Measurements from ENCODE around the gene C6orf52.

The C6orf52 gene

DNA sequence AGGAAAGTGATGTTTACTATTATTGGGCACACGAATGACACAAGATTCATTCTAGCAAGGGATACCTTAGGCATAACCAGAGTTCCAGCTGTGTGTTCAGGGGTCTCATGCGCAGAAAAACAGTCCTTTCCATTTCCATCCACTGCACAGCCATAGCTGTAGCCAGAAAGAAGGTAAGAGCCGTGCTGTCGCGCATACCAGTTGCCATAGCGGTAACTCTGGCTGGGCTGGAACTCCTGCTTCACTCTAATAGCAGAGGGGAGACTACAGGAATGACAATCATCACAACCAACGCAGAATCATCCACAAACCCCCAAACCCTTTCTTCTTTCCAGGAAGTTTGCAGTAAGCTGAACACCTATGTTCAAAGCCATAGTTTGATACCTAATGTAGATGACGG is 7.5 kb downstream of the C6orf52 start:
- TF ChIP-seq, protein P1, sequence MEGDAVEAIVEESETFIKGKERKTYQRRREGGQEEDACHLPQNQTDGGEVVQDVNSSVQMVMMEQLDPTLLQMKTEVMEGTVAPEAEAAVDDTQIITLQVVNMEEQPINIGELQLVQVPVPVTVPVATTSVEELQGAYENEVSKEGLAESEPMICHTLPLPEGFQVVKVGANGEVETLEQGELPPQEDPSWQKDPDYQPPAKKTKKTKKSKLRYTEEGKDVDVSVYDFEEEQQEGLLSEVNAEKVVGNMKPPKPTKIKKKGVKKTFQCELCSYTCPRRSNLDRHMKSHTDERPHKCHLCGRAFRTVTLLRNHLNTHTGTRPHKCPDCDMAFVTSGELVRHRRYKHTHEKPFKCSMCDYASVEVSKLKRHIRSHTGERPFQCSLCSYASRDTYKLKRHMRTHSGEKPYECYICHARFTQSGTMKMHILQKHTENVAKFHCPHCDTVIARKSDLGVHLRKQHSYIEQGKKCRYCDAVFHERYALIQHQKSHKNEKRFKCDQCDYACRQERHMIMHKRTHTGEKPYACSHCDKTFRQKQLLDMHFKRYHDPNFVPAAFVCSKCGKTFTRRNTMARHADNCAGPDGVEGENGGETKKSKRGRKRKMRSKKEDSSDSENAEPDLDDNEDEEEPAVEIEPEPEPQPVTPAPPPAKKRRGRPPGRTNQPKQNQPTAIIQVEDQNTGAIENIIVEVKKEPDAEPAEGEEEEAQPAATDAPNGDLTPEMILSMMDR (IDR thresholded peaks at IDR 0.05; ENCODE audit: borderline replicate concordance, control extremely low read depth, extremely low read depth, insufficient read depth, missing control alignments), result no peak
- DNase-seq (ENCODE audit: low spot score), result no peak
- in situ Hi-C loops (cut with MboI; ENCODE audit: low sequenced_read_pairs, unreplicated experiment), result no loop called here

DNA sequence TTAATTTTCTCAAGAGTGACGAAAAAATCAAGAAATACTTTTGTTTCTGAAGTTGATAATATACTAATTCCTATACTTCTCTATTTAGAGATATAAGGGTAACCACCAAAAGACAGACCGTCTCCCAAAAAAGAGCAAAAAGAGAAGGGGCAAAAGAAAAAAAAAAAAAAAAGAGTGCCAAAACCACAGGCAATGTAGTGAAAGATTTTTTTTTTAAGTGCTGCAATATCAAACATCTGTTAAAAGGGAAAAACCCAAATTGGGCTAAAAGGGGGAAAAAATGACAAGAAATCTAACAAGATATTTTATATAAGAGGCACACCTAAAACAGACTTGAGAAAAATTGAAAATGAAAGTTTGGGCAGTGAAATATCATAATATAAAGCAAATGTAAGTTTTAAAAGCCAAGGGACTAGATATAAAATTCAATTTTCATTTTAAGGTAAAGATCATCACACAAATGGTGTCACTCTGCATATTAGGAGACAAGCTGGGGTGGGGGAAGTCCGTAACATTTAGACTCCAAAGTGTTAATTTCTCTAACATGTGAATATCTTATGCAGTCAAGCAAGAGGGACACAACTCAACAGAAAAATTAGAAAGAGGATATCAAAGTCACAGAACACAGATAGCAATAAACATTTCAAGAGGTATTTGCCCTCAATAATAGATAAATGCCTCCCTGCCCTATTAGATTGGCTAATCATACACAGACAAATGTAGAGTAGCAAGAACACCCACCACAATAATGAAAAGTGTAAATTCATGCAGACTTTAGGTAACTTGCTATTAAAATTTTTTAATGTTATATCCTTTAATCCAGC is 9.1 kb downstream of the C6orf52 start:
- in situ Hi-C loops (cut with MboI; ENCODE audit: low sequenced_read_pairs, unreplicated experiment), result no loop called here
- TF ChIP-seq, protein P1 (IDR thresholded peaks at IDR 0.05; ENCODE audit: borderline replicate concordance, control extremely low read depth, extremely low read depth, insufficient read depth, missing control alignments), result no peak
- DNase-seq (ENCODE audit: low spot score), result no peak

DNA sequence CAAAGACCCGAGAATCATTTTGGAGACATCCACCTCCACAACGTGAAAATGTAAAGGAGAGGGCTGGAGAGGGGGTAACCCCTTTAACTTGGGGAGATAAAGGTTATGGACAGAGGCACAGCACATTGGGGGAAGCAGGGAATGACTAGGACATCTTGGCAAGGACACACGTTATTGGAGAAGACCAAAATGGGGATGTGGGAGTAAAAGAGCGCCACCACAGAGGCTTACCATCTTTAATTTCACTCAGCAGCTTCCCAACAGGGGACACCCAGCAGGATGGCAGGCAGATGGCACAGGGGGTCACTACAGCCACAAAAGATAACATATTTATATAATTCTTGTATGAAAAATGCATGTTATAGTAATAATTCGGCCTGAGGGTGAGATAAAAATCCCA is 9.8 kb downstream of the C6orf52 start:
- TF ChIP-seq, protein P1 (IDR thresholded peaks at IDR 0.05; ENCODE audit: borderline replicate concordance, control extremely low read depth, extremely low read depth, insufficient read depth, missing control alignments), result no peak
- DNase-seq (ENCODE audit: low spot score), result no peak
- in situ Hi-C loops (cut with MboI; ENCODE audit: low sequenced_read_pairs, unreplicated experiment), result no loop called here

DNA sequence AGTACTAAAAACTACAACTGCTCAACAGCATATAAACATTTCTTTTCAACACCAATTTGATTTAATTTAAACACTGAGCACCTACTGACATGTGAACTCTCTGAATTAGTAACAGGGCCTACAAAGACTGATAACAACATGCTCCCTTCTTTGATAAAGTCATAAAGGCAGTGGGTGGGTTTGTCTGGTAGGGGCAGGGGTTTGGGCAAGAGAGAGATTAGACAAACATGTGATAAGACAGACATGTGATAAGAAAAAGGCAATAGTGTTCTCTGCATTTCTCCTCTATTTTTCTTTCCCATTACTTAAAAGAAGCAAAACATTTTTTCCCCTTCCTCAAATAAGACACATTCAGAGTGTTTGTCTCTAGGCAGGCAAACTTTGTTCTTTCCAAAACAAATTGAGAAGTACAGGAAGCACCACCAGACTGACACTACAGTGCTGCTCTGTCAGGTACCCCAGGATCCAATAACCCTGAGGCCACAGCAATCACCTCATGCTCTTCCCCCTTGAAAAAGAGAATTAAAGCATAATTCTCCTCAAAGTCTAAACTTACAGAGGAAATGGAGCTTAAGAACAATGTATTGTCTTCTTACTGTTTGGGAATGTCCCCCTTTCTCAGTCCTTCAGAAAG is 11.9 kb downstream of the C6orf52 start:
- no peak for DNase-seq (ENCODE audit: low spot score)
- in situ Hi-C loops (cut with MboI; ENCODE audit: low sequenced_read_pairs, unreplicated experiment), result no loop called here
- TF ChIP-seq, protein P1 (IDR thresholded peaks at IDR 0.05; ENCODE audit: borderline replicate concordance, control extremely low read depth, extremely low read depth, insufficient read depth, missing control alignments), result no peak

DNA sequence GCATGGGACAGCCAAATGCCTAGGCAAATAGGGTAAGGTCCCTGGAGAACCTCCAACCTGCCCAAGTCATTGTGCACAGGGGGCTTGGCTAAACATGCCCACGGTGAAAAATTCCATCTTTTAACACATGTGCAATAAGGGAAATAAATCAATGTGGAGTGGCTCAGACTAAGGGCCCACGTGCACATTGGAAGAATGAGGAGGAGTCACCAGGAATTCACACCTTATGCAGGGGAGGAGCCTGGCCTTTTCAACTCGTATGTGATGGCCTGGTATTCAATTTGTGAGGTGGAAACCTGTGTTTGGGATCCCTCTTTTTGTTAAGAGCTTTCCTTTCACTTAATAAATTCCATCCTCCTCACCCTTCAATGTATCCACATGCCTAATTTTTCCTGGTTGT is 12.6 kb downstream of the C6orf52 start:
- TF ChIP-seq, protein P1 (IDR thresholded peaks at IDR 0.05; ENCODE audit: borderline replicate concordance, control extremely low read depth, extremely low read depth, insufficient read depth, missing control alignments), result no peak
- in situ Hi-C loops (cut with MboI; ENCODE audit: low sequenced_read_pairs, unreplicated experiment), result no loop called here
- no peak for DNase-seq (ENCODE audit: low spot score)

DNA sequence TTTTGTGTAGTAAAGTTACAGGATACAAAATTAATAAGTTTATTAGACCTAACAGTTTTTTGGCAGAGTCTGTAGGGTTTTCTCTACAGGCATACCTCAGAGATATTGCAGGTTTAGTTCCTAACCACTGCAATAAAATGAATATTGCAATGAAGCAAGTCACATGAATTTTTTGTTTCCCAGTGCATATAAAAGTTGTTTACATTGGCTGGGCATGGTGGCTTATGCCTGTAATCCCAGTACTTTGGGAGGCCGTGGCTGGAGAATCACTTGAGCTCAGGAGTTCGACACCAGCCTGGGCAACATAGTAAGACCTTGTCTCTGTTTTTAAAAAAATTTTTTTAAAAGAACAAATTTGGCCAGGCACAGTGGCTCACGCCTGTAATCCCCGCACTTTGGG is 16.0 kb downstream of the C6orf52 start:
- TF ChIP-seq, protein P1 (IDR thresholded peaks at IDR 0.05; ENCODE audit: borderline replicate concordance, control extremely low read depth, extremely low read depth, insufficient read depth, missing control alignments), result no peak
- in situ Hi-C loops (cut with MboI; ENCODE audit: low sequenced_read_pairs, unreplicated experiment), result no loop called here

More for the DNA sequence above, 16.0 kb downstream of the C6orf52 start:
- no peak for DNase-seq (ENCODE audit: low spot score)

Measured in GM13976 (cell line).